Glutamatergic neuron (in vitro differentiated cells): ENCODE measurements around the gene HPGD. TPM values are rescaled to one million over a fixed set of nuclear protein-coding genes. Genes with fewer than 3 reads are reported as not detected.
"Not testable (repeated sequence)": the region's sequence is repeated elsewhere in the genome, so short reads cannot be mapped to it uniquely, and the experiment has no call there.

Experiments
- DNase-seq: peaks from one replicate; pipeline ENCODE4 v3.0.0; 2022
- H3K27ac Mint-ChIP-seq: one replicate; pipeline ENCODE4 v1.8.0; 2020; ENCODE audit warnings: mild to moderate bottlenecking, mixed read lengths, inconsistent platforms; ENCODE audit not compliant: unreplicated experiment
- H3K27me3 Mint-ChIP-seq: one replicate; pipeline ENCODE4 v1.8.0; 2020; ENCODE audit warnings: mild to moderate bottlenecking, moderate library complexity, mixed read lengths, inconsistent platforms; ENCODE audit not compliant: unreplicated experiment
- H3K36me3 Mint-ChIP-seq: one replicate; pipeline ENCODE4 v1.8.0; 2020; ENCODE audit warnings: mild to moderate bottlenecking, mixed read lengths, inconsistent platforms; ENCODE audit not compliant: unreplicated experiment
- H3K4me1 Mint-ChIP-seq: one replicate; pipeline ENCODE4 v1.8.0; 2020; ENCODE audit warnings: mild to moderate bottlenecking, low read depth, mixed read lengths, inconsistent platforms; ENCODE audit not compliant: unreplicated experiment
- H3K4me3 Mint-ChIP-seq: one replicate; pipeline ENCODE4 v1.8.0; 2020; ENCODE audit warnings: mild to moderate bottlenecking, mixed read lengths, inconsistent platforms; ENCODE audit not compliant: unreplicated experiment
- H3K9me3 Mint-ChIP-seq: one replicate; pipeline ENCODE4 v1.8.0; 2020; ENCODE audit warnings: mild to moderate bottlenecking, moderate library complexity, mixed read lengths, inconsistent platforms; ENCODE audit not compliant: unreplicated experiment
- CTCF ChIP-seq: fragments of 200-600 bp; sonication (generic); IDR thresholded peaks from one replicate; pipeline ENCODE4 v1.5.0; 2021; ENCODE audit not compliant: partially characterized antibody, unreplicated experiment
- total RNA-seq: library from RNA; stranded (reverse); fragmentation: NEBNext Ultra II Directional; extraction: Animal tissue kit (Norgen Biotek cat#: 25700); gene quantifications from one replicate; pipeline ENCODE4 v1.2.1, GENCODE V29; 2021; ENCODE audit not compliant: unreplicated experiment

Gene HPGD
- total RNA-seq, 1 donor from 2014 or later = 0.64 TPM

- Mint-ChIP-seq H3K27me3 (no peaks in the 10 kb centered on the region), H3K9me3 (no peaks in the 10 kb centered on the region), H3K36me3 (no peaks in the 10 kb centered on the region), H3K27ac (no peak overlapping the region), H3K4me1 (no peaks in the 10 kb centered on the region), H3K4me3 (no peak overlapping the region)
- no peak for TF ChIP-seq CTCF
- DNase-seq = no peak
Observed at GRCh38 chr4:174495626-174496025, 26.7 kb downstream of the HPGD start.

- Mint-ChIP-seq H3K4me1 (no peaks in the 10 kb centered on the region), H3K4me3 (no peak overlapping the region), H3K9me3 (no peaks in the 10 kb centered on the region), H3K27ac (no peak overlapping the region), H3K27me3 (no peaks in the 10 kb centered on the region), H3K36me3 (no peaks in the 10 kb centered on the region)
- no peak for TF ChIP-seq CTCF
- DNase-seq = no peak
Observed at GRCh38 chr4:174494726-174495125, 27.6 kb downstream of the HPGD start.

- Mint-ChIP-seq H3K9me3 (no peaks in the 10 kb centered on the region), H3K36me3 (no peaks in the 10 kb centered on the region), H3K27me3 (no peaks in the 10 kb centered on the region), H3K27ac (no peak overlapping the region), H3K4me1 (no peaks in the 10 kb centered on the region), H3K4me3 (no peak overlapping the region)
- no peak for TF ChIP-seq CTCF
- DNase-seq = no peak
Observed at GRCh38 chr4:174494146-174494545, 28.1 kb downstream of the HPGD start.

- Mint-ChIP-seq H3K4me1 (no peaks in the 10 kb centered on the region), H3K4me3 (no peak overlapping the region), H3K9me3 (no peaks in the 10 kb centered on the region), H3K36me3 (no peaks in the 10 kb centered on the region), H3K27ac (no peak overlapping the region), H3K27me3 (no peaks in the 10 kb centered on the region)
- no peak for DNase-seq
- no peak for TF ChIP-seq CTCF
Observed at GRCh38 chr4:174490451-174490961, 31.8 kb downstream of the HPGD start.

- not testable (repeated sequence) for H3K9me3 Mint-ChIP-seq, H3K27ac Mint-ChIP-seq, DNase-seq, H3K4me1 Mint-ChIP-seq, H3K27me3 Mint-ChIP-seq, H3K36me3 Mint-ChIP-seq, H3K4me3 Mint-ChIP-seq
Observed at GRCh38 chr4:174488368-174488767, 33.9 kb downstream of the HPGD start.
